ENCODE measurements around the gene KCNMB4.
"Not testable (repeated sequence)": the region's sequence is repeated elsewhere in the genome, so short reads cannot be mapped to it uniquely, and the experiment has no call there.

Gene KCNMB4

GRCh38 chr12:70379846-70380245 lies 13.8 kb downstream of the KCNMB4 start:
- no peak for DNase-seq

- no peak for DNase-seq
Measured at GRCh38 chr12:70383484-70383883, 17.4 kb downstream of the KCNMB4 start.

- no peak for DNase-seq
Measured at GRCh38 chr12:70383886-70384285, 17.8 kb downstream of the KCNMB4 start.

GRCh38 chr12:70386771-70387170 lies 20.7 kb downstream of the KCNMB4 start:
- no peak for DNase-seq

GRCh38 chr12:70389678-70390077 lies 23.6 kb downstream of the KCNMB4 start:
- DNase-seq, result no peak

GRCh38 chr12:70392631-70393030 lies 26.5 kb downstream of the KCNMB4 start:
- not testable (repeated sequence) for DNase-seq

- DNase-seq, result no peak
Measured at GRCh38 chr12:70393787-70394499, 27.9 kb downstream of the KCNMB4 start.

GRCh38 chr12:70398002-70398401 lies 31.9 kb downstream of the KCNMB4 start:
- no peak for DNase-seq

GRCh38 chr12:70398862-70399261 lies 32.8 kb downstream of the KCNMB4 start:
- DNase-seq, result no peak

- DNase-seq, result no peak
Measured at GRCh38 chr12:70399311-70399710, 33.2 kb downstream of the KCNMB4 start.

GRCh38 chr12:70400124-70400523 lies 34.0 kb downstream of the KCNMB4 start:
- DNase-seq, result no peak

GRCh38 chr12:70402597-70402996 lies 36.5 kb downstream of the KCNMB4 start:
- DNase-seq, result no peak

GRCh38 chr12:70403826-70404225 lies 37.7 kb downstream of the KCNMB4 start:
- no peak for DNase-seq

GRCh38 chr12:70408004-70408790 lies 42.1 kb downstream of the KCNMB4 start:
- no peak for DNase-seq

GRCh38 chr12:70415987-70416386 lies 49.9 kb downstream of the KCNMB4 start:
- DNase-seq, result no peak

GRCh38 chr12:70417121-70417520 lies 51.0 kb downstream of the KCNMB4 start:
- no peak for DNase-seq

GRCh38 chr12:70418101-70418500 lies 52.0 kb downstream of the KCNMB4 start:
- DNase-seq, result no peak

GRCh38 chr12:70422631-70423030 lies 56.5 kb downstream of the KCNMB4 start:
- DNase-seq, result no peak

GRCh38 chr12:70426620-70427019 lies 60.5 kb downstream of the KCNMB4 start:
- no peak for DNase-seq

- no peak for DNase-seq
Measured at GRCh38 chr12:70427611-70428010, 61.5 kb downstream of the KCNMB4 start.

- DNase-seq, result no peak
Measured at GRCh38 chr12:70430400-70430799, 64.3 kb downstream of the KCNMB4 start.

GRCh38 chr12:70436836-70437235 lies 70.7 kb downstream of the KCNMB4 start:
- no peak for DNase-seq

- no peak for DNase-seq
Measured at GRCh38 chr12:70443062-70443673, 77.1 kb downstream of the KCNMB4 start.

GRCh38 chr12:70444903-70445302 lies 78.8 kb downstream of the KCNMB4 start:
- no peak for DNase-seq
